Activated effector memory CD4-positive, alpha-beta T cell treated with Interleukin-2 at 50 U/mL for 16 hours (primary cell): ENCODE measurements around the gene JOSD1.

ENCODE experiments used
- DNase-seq: peaks from one replicate; pipeline ENCODE4 v3.0.0-alpha.2; 2020

The JOSD1 gene

DNA sequence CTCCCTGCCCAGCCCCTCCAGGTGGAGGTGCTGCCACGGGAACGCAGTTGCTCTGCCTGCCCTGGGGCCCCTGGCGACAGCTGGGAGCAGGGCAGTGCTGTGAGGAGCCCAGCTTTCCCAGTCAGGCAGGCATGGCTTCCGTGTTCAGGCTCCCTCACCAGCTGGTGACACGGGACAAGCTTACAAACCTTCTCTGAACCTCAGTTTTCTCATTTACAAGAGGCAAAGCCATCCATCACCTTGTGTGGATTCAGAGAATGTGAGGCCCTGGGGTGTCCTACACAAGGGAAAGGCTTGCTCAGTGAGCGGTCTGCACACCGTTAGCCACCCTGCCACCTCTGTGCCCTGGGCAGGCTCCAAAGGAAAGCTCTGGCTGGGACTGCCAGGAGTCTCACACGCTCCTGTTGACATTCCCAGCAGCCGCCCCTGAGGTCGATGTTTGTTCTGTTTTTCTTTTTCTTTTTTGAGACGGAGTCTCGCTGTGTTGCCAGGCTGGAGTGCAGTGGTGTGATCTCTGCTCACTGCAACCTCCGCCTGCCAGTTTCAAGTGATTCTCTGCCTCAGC is 31.6 kb upstream of the JOSD1 start:
- no peak for DNase-seq

GRCh38 chr22:38731703-38732161 is 31.0 kb upstream of the JOSD1 start:
- no peak for DNase-seq

- DNase-seq, result no peak
Observed at GRCh38 chr22:38730411-38730871, 29.7 kb upstream of the JOSD1 start.

- no peak for DNase-seq
Observed at GRCh38 chr22:38729946-38730345, 29.2 kb upstream of the JOSD1 start.

GRCh38 chr22:38728871-38729796 is 28.4 kb upstream of the JOSD1 start:
- no peak for DNase-seq

DNA sequence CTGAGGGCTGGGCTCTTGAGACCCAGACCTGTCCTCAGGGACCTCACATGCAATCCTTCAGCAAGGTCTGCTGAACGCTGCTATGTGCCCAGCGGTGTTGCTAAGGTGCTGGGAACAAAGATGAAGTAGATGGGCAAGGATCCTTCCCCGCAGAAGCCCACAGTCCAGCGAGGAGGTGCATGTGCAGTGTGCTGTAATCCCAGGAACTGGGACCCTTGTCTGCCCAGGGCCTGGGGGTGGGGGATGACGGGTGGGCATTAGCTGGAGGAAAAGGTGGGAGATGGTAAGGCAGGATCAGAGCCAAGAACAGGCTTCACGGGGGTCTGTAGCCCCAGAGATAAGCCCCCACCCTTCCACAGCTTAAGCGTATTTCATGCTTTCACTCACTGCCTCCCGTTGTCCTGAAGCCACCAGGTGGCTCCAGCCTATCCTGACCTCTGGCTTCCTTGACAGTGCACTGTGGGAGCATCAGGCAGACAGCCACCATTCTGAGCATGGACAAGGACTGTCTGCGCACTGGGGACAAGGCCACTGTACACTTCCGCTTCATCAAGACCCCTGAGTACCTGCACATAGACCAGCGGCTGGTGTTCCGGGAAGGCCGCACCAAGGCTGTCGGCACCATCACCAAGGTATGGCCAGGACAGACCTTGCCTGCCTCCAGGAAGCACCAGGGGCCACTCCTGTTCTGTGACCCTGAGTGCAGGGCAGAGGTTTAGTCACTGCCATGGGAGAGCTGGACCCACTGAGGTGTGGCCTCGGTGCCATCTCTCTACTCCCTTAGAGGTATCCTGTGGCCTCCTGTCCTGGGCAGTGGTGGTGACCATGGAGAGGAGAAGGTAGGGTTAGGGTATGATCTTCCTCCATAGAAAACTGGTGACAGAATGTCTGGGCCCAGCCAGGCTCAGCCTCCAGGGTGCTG is 27.0 kb upstream of the JOSD1 start:
- DNase-seq, result no peak

GRCh38 chr22:38727123-38727522 is 26.4 kb upstream of the JOSD1 start:
- DNase-seq, result no peak

DNA sequence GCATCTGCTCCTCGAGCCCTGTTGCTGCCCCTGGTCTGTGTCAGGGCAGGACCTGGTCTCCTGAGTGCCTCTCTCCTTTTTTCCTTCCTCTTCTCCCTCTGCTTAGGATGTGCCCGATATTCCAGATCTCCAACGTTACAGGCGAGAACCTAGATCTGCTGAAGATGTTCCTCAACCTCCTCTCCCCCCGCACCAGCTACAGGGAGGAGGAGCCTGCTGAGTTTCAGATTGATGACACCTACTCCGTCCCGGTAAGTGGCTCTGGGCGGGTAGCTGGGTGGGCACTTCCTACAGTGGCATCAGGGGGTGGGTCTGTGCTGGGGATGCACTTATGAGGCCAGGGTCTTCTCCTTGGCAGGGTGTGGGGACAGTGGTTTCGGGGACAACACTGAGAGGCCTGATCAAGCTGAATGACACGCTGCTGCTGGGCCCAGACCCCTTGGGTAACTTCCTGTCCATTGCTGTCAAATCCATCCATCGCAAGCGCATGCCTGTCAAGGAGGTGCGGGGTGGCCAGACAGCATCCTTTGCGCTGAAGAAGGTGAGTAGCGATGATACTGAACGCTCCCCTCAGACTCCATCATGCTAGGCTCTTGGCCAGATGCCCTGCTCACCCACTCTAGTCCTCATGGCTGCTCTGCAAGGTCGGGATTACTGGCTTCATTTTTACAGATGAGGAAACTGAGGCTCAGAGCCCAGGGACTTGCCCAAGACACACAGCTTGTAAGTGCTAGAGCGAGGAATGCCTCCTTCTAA is 25.3 kb upstream of the JOSD1 start:
- no peak for DNase-seq

DNA sequence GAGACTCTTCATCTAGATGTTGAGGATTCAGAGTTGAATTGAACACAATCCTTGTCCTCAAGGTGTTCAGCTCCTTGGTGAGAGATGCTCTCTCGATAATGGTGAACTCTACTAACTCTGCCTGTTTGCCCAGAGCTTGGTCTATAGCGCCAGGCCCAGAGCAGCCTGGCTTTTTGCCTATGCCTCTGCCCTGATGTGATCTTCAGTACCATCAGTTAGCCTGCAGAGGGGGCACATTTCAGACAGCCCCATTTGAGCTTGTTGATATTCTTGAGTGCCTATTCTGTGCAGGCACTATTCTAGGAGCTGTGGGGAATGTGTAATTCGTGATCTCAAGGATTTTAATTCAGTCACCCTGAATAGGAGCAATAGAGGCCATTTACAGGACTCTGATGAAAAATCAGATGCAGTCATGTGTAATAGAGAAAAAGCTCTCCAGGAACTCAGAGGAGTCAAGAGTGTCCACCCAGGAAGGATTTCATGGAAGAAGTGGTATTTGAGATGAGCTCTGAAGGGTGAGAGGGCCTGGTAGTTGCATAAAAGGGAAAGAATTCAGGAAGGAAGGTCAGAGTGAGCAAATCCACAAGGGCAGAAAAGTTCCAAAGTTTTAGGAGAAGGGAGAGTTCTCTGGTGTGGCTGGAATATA is 24.3 kb upstream of the JOSD1 start:
- no peak for DNase-seq

GRCh38 chr22:38724176-38724575 is 23.4 kb upstream of the JOSD1 start:
- no peak for DNase-seq

GRCh38 chr22:38721551-38721950 is 20.8 kb upstream of the JOSD1 start:
- DNase-seq, result no peak

GRCh38 chr22:38720350-38720749 is 19.6 kb upstream of the JOSD1 start:
- DNase-seq, result no peak

DNA sequence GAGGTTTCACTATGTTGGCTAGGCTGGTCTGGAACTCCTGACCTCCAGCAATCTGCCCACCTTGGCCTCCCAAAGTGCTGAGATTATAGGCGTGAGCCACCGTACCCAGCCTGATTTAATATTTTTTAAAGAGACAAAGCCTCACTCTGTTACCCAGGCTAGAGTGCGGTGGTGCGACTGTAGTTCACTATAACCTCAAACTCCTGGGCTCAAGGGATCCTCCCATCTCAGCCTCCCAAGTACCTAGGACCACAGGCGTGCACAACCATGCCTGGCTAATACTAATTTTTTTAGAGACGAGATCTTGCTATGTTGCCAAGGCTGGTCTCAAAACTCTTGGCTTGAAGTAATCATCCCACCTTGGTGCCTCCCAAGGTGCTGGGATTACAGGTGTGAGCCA is 18.5 kb upstream of the JOSD1 start:
- no peak for DNase-seq

- DNase-seq, result no peak
Observed at GRCh38 chr22:38718414-38718813, 17.7 kb upstream of the JOSD1 start.

- DNase-seq, result no peak
Observed at GRCh38 chr22:38717244-38717643, 16.5 kb upstream of the JOSD1 start.

DNA sequence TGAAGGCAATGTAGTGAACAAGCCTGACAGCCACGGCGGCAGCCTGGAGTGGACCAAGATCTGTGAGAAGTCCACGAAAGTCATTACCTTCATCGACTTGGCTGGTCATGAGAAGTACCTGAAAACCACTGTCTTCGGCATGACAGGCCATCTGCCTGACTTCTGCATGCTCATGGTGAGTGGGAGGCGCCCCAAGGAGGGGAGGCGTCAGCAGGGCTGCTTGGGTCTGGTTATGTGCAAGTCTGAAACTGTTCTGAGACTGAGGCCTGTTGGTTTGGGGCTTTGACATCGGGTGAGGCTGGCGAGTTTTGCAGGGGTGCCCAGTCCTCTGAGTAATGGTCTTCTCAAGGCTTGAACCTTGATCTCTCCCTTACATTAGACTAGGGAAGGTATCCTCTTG is 16.1 kb upstream of the JOSD1 start:
- DNase-seq, result no peak

DNA sequence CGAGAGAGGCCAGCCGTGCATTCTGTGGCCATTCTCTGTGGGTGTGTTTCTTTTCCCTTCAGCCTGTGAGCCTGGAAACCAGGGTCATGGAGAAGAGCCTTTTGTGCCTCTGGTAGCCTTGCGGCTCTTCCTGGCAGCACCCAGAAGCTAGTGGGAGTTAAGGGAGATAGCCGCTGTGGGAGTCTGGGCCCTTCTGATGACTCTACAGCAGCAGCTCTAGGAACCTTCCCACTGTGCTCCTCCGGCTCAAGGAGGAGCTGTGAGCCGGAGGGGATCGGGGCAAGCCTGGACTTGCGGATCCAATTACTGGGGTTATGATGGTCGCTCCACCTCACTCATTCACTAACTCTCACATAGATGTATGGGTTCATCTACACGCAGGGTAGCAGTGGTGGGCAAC is 15.5 kb upstream of the JOSD1 start:
- no peak for DNase-seq

DNA sequence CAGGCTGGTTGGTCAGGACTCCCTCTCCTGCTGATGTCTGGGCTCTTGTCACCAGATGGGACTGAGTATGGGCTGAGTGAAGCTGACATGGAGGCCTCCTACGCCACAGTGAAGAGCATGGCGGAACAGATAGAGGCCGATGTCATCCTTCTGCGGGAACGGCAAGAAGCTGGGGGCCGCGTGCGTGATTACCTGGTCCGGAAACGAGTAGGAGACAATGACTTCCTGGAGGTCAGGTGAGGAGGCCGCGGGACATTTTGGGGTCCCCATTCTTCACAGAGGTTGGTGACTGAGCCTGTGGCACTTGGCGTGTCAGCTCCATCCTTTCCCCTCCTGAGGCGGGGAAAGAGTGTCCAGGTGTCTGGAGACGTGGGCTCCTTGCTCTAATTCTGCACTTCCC is 15.1 kb upstream of the JOSD1 start:
- no peak for DNase-seq

- DNase-seq, result no peak
Observed at GRCh38 chr22:38715176-38715764, 14.5 kb upstream of the JOSD1 start.

GRCh38 chr22:38713921-38714320 is 13.2 kb upstream of the JOSD1 start:
- no peak for DNase-seq

GRCh38 chr22:38712486-38713207 is 11.9 kb upstream of the JOSD1 start:
- DNase-seq, result no peak
